Stimulated activated effector memory CD8-positive, alpha-beta T cell treated with anti-CD3 and anti-CD28 coated beads, Interleukin-12 subunit alpha, Interleukin-12 subunit beta, amount 100 ng/mL, for 72 hours (primary cell): Measurements from ENCODE around the gene TMEM200C.

ENCODE experiments used
- ATAC-seq: fragments of 150-1000 bp; cut with Tn5 transposase; 2 replicates; pipeline ENCODE4 v1.10.0; 2021
- DNase-seq, 2 donors: peaks; one replicate each; pipeline ENCODE4 v3.0.0; 2021 to 2022; ENCODE audit warnings: low spot score in 2 of 2
- H3K27ac Mint-ChIP-seq: one replicate; pipeline ENCODE4 v1.8.0; 2022; ENCODE audit warnings: mild to moderate bottlenecking, mixed read lengths
- H3K36me3 Mint-ChIP-seq: one replicate; pipeline ENCODE4 v1.8.0; 2022; ENCODE audit warnings: mild to moderate bottlenecking, mixed read lengths
- H3K4me1 Mint-ChIP-seq: one replicate; pipeline ENCODE4 v1.8.0; 2022; ENCODE audit warnings: mixed read lengths
- H3K4me3 Mint-ChIP-seq: one replicate; pipeline ENCODE4 v1.8.0; 2022; ENCODE audit warnings: mild to moderate bottlenecking, mixed read lengths
- H3K9me3 Mint-ChIP-seq: one replicate; pipeline ENCODE4 v1.8.0; 2022; ENCODE audit warnings: mixed read lengths

TMEM200C gene

GRCh38 chr18:5899835-5900234, 4.5 kb upstream of the TMEM200C start:
- H3K27ac Mint-ChIP-seq = no peak overlapping the region
- no peaks in the 10 kb centered on the region for H3K36me3 Mint-ChIP-seq
- H3K4me1 Mint-ChIP-seq = no peaks in the 10 kb centered on the region
- ATAC-seq (no peak), DNase-seq (no peak)
- H3K9me3 Mint-ChIP-seq = peaks cover 2% of the 10 kb centered on the region
- no peak overlapping the region for H3K4me3 Mint-ChIP-seq

DNA sequence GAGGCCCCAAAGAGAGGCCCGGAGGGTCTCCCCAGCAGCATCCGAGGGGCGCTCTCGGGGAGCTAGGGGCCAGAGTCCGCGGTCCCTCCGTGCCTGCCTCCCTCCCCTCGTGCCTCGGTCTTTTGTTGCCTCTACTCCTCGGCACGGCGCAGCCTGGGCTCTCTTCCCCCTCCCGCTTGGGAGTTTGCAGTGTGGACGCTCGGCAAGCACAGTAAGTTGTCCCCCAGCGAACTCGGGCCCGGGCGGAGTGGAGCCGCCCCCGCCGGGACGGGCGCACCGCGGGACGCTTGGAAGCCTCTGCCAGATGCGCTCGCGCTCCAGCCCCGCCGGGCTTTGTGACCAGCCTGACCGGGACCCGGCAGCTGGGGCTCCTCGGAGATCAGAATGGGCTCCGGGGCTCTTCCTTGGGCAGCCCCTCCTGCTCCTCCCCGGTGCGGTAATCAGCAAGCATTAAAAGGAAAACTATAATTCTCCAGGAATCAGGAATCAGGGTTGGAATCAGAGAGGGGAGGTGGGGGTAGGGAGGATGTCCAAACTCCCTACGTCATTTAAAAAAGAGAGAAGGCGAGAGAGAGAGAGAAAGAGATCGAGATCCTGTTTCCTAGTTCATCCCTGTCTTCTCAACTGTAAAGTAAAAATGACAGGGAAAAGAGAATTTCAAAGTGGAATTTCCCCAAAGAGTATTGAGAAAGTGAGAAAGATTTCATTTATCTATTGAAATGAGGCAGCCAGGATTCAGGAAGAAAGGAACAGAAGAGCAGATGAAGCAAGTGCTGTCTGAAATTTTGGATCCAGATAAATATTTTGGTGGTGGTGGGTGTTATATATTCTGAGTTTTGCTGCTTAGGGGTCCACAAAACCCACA, 786 bp upstream of the TMEM200C start:
- DNase-seq (no peak), ATAC-seq (no peak)
- no peaks in the 10 kb centered on the region for H3K9me3 Mint-ChIP-seq
- no peaks in the 10 kb centered on the region for H3K36me3 Mint-ChIP-seq
- no peaks in the 10 kb centered on the region for H3K4me1 Mint-ChIP-seq
- no peak overlapping the region for H3K4me3 Mint-ChIP-seq
- no peak overlapping the region for H3K27ac Mint-ChIP-seq

DNA sequence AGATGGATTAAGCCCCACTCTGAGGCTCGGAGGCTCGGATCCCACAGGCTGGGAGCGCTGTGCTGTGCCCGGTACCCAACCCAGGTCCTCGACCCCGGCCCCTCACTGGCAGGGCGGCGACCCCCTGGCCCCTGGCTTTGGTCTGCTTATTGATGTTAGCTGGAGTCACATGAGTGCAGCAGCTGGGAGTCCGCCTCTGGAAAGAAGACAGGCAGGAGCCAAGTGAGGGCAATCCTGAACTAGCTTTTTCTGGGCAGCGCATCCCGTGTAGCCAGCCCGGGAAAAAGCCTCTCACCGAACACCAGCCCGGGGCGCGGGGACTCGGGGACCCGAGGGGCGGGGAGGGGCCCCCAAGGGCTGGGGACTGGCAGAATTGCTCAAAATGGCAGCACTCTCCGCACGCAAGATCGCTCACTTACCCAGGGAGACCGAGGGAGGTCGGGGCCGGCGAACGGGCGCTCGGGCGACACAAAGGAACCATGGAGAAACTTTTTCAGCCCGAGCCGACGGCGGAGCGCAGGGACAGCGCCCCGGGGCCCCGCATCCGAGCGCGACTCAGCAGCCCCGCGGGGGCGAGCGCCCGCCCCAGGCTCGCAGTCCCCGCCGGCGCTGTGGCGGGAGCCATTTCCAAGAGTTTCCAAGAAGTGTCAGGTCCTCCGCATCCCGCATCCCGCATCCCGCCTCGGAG, 567 bp downstream of the TMEM200C start:
- Mint-ChIP-seq H3K9me3 (no peaks in the 10 kb centered on the region), H3K27ac (no peak overlapping the region), H3K36me3 (no peaks in the 10 kb centered on the region), H3K4me1 (no peaks in the 10 kb centered on the region), H3K4me3 (no peak overlapping the region)
- DNase-seq (no peak), ATAC-seq (no peak)

GRCh38 chr18:5893956-5894610, 1.2 kb downstream of the TMEM200C start:
- no peak overlapping the region for H3K4me3 Mint-ChIP-seq
- H3K9me3 Mint-ChIP-seq = no peaks in the 10 kb centered on the region
- H3K4me1 Mint-ChIP-seq = no peaks in the 10 kb centered on the region
- no peak for DNase-seq
- no peaks in the 10 kb centered on the region for H3K36me3 Mint-ChIP-seq
- H3K27ac Mint-ChIP-seq = no peak overlapping the region
- no peak for ATAC-seq

GRCh38 chr18:5892823-5893431, 2.4 kb downstream of the TMEM200C start:
- H3K36me3 Mint-ChIP-seq = no peaks in the 10 kb centered on the region
- DNase-seq (no peak), ATAC-seq (no peak)
- no peak overlapping the region for H3K4me3 Mint-ChIP-seq
- no peak overlapping the region for H3K27ac Mint-ChIP-seq
- no peaks in the 10 kb centered on the region for H3K9me3 Mint-ChIP-seq
- no peaks in the 10 kb centered on the region for H3K4me1 Mint-ChIP-seq

GRCh38 chr18:5891854-5892215, 3.5 kb downstream of the TMEM200C start:
- H3K4me3 Mint-ChIP-seq = no peak overlapping the region
- no peaks in the 10 kb centered on the region for H3K4me1 Mint-ChIP-seq
- no peaks in the 10 kb centered on the region for H3K36me3 Mint-ChIP-seq
- no peak overlapping the region for H3K27ac Mint-ChIP-seq
- ATAC-seq (no peak), DNase-seq (no peak)
- no peaks in the 10 kb centered on the region for H3K9me3 Mint-ChIP-seq

GRCh38 chr18:5891184-5891853, 4.0 kb downstream of the TMEM200C start:
- DNase-seq (no peak), ATAC-seq (no peak)
- no peaks in the 10 kb centered on the region for H3K9me3 Mint-ChIP-seq
- no peak overlapping the region for H3K27ac Mint-ChIP-seq
- H3K4me3 Mint-ChIP-seq = no peak overlapping the region
- no peaks in the 10 kb centered on the region for H3K36me3 Mint-ChIP-seq
- H3K4me1 Mint-ChIP-seq = no peaks in the 10 kb centered on the region

- H3K4me3 Mint-ChIP-seq = no peak overlapping the region
- H3K4me1 Mint-ChIP-seq = no peaks in the 10 kb centered on the region
- no peaks in the 10 kb centered on the region for H3K9me3 Mint-ChIP-seq
- ATAC-seq = peak; percentile 63
- no peak overlapping the region for H3K27ac Mint-ChIP-seq
- H3K36me3 Mint-ChIP-seq = no peaks in the 10 kb centered on the region
- no peak for DNase-seq
Measured at GRCh38 chr18:5890331-5891183, 4.8 kb downstream of the TMEM200C start.

GRCh38 chr18:5885361-5885760, 10.0 kb downstream of the TMEM200C start:
- no peak overlapping the region for H3K4me3 Mint-ChIP-seq
- H3K36me3 Mint-ChIP-seq = no peaks in the 10 kb centered on the region
- DNase-seq (no peak), ATAC-seq (no peak)
- H3K27ac Mint-ChIP-seq = no peak overlapping the region
- H3K9me3 Mint-ChIP-seq = no peaks in the 10 kb centered on the region
- no peaks in the 10 kb centered on the region for H3K4me1 Mint-ChIP-seq

GRCh38 chr18:5884375-5884774, 10.9 kb downstream of the TMEM200C start:
- H3K27ac Mint-ChIP-seq = no peak overlapping the region
- no peaks in the 10 kb centered on the region for H3K4me1 Mint-ChIP-seq
- no peak for DNase-seq
- no peaks in the 10 kb centered on the region for H3K9me3 Mint-ChIP-seq
- H3K36me3 Mint-ChIP-seq = no peaks in the 10 kb centered on the region
- H3K4me3 Mint-ChIP-seq = no peak overlapping the region
- no peak for ATAC-seq

DNA sequence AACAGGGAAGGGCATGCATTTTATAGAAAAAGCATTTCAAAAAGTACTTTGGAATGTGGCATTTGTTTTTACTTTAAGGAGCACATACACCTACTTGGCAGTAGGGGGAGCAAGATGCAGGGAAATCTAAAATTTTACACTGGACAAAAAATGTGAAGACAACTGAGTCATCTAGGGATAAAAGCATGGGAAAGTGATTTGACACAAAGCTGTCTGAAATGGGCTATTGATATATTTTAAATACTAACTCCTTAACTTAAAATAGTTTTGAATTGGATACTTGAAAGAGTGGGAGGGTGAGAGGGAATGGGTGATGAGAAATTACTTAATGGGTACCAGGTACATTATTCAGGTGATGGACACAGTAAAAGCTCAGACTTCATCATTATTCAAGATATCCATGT, 15.8 kb downstream of the TMEM200C start:
- Mint-ChIP-seq H3K4me3 (no peak overlapping the region), H3K4me1 (no peaks in the 10 kb centered on the region), H3K9me3 (no peaks in the 10 kb centered on the region), H3K36me3 (no peaks in the 10 kb centered on the region), H3K27ac (no peak overlapping the region)
- ATAC-seq (no peak), DNase-seq (no peak)

GRCh38 chr18:5876891-5877290, 18.4 kb downstream of the TMEM200C start:
- Mint-ChIP-seq H3K4me3 (no peak overlapping the region), H3K27ac (no peak overlapping the region), H3K36me3 (no peaks in the 10 kb centered on the region), H3K9me3 (no peaks in the 10 kb centered on the region), H3K4me1 (no peaks in the 10 kb centered on the region)
- DNase-seq (no peak), ATAC-seq (no peak)

DNA sequence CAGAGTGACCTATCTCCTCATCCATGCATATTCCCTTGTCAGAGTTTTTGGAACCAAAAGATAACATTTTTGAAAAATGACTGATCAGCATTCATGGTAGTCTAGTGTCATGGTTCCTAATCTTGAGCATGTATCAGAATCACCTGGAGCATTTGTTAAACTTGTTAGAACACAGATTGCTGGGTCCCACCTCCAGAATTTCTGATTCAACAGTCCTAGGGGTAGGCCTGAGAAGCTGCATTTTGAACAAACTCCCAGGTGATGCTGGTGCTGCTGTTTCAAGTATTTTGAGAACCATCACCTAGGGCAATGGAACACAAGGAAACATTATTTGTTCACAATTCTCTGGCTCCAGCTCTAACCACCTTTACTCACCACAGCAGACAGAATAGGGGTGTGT, 21.0 kb downstream of the TMEM200C start:
- no peak for ATAC-seq
- Mint-ChIP-seq H3K9me3 (no peaks in the 10 kb centered on the region), H3K36me3 (no peaks in the 10 kb centered on the region), H3K4me1 (no peaks in the 10 kb centered on the region), H3K4me3 (no peak overlapping the region), H3K27ac (no peak overlapping the region)
- DNase-seq = no peak

DNA sequence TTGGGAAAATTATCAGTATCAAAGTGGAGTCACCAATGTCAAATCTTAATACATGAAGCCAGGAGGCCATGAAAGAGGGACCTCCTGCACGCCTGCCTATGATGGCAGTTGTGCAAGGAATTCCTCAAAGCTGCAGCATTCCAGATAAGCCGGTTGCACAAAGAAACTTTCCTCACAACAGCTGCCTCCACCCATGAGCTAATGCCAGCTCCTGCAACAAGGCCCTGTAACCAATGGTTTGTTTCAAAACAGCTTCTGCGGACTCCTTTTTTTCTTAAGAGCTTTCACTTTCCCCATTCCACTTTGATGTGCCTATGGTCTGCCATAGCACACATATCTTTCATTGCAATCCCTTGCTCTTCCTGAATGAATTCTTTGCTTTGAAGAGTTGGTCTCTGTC, 22.4 kb downstream of the TMEM200C start:
- ATAC-seq = no peak
- Mint-ChIP-seq H3K36me3 (no peaks in the 10 kb centered on the region), H3K27ac (no peak overlapping the region), H3K4me1 (no peaks in the 10 kb centered on the region), H3K4me3 (no peak overlapping the region), H3K9me3 (no peaks in the 10 kb centered on the region)
- no peak for DNase-seq
